HEK293T (cell line): ENCODE measurements around the gene PLEKHA5.

Source experiments
- CTCF ChIA-PET: fragments of 350-600 bp; formaldehyde crosslinking; extraction: SDS; loops from one replicate; lab custom pipeline; 2021; ENCODE audit warnings: antibody characterized with exemption, inconsistent platforms; lab: Yijun Ruan, JAX
- POLR2A ChIA-PET: fragments of 350-600 bp; formaldehyde crosslinking; extraction: SDS; loops from one replicate; lab custom pipeline; 2020; ENCODE audit warnings: antibody characterized with exemption, inconsistent platforms; lab: Yijun Ruan, JAX
- DNase-seq: peaks from one replicate; pipeline ENCODE4 v3.0.0; 2012; ENCODE audit warnings: mixed read lengths; ENCODE audit errors: extremely low spot score
- ARNT ChIP-seq: fragments of 450-650 bp; IDR thresholded peaks from 2 replicates; pipeline ENCODE4 v1.6.1; 2017; ENCODE audit warnings: mild to moderate bottlenecking
- BHLHE40 ChIP-seq: fragments of 450-650 bp; IDR thresholded peaks from 2 replicates; pipeline ENCODE4 v1.6.1; 2016; ENCODE audit warnings: mild to moderate bottlenecking, moderate library complexity, borderline replicate concordance
- CTBP1 ChIP-seq: fragments of 450-650 bp; IDR thresholded peaks from 2 replicates; pipeline ENCODE4 v1.6.1; 2016; ENCODE audit warnings: borderline replicate concordance
- ELF4 ChIP-seq: fragments of 450-650 bp; IDR thresholded peaks from 2 replicates; pipeline ENCODE4 v1.6.1; 2017; ENCODE audit warnings: antibody characterized with exemption
- FOXA1 ChIP-seq: fragments of 450-650 bp; IDR thresholded peaks from 2 replicates; pipeline ENCODE4 v1.6.1; 2016; ENCODE audit warnings: mild to moderate bottlenecking
- FOXK2 ChIP-seq: fragments of 450-650 bp; IDR thresholded peaks from 2 replicates; pipeline ENCODE4 v1.6.1; 2016; ENCODE audit warnings: mild to moderate bottlenecking
- FOXM1 ChIP-seq: fragments of 450-650 bp; IDR thresholded peaks from 2 replicates; pipeline ENCODE4 v1.6.1; 2017; ENCODE audit warnings: mild to moderate bottlenecking, borderline replicate concordance
- HDGF ChIP-seq: fragments of 450-650 bp; IDR thresholded peaks from 2 replicates; pipeline ENCODE4 v1.6.1; 2017; ENCODE audit warnings: antibody characterized with exemption, borderline replicate concordance
- L3MBTL2 ChIP-seq: fragments of 450-650 bp; conservative IDR thresholded peaks from 2 replicates; pipeline ENCODE4 v1.6.1; 2016; ENCODE audit warnings: mild to moderate bottlenecking
- LEF1 ChIP-seq: fragments of 450-650 bp; IDR thresholded peaks from 2 replicates; pipeline ENCODE4 v1.6.1; 2017; ENCODE audit warnings: mild to moderate bottlenecking, borderline replicate concordance
- NFRKB ChIP-seq: fragments of 450-650 bp; IDR thresholded peaks from 2 replicates; pipeline ENCODE4 v1.6.1; 2016; ENCODE audit warnings: mild to moderate bottlenecking, moderate library complexity
- PKNOX1 ChIP-seq: fragments of 450-650 bp; IDR thresholded peaks from 2 replicates; pipeline ENCODE4 v1.6.1; 2016
- SP1 ChIP-seq: fragments of 450-650 bp; IDR thresholded peaks from 2 replicates; pipeline ENCODE4 v1.6.1; 2017
- SUZ12 ChIP-seq: fragments of 450-650 bp; IDR thresholded peaks from 2 replicates; pipeline ENCODE4 v1.6.1; 2016; ENCODE audit warnings: mild to moderate bottlenecking
- TARDBP ChIP-seq: fragments of 450-650 bp; IDR thresholded peaks from 2 replicates; pipeline ENCODE4 v1.6.1; 2016
- ZNF384 ChIP-seq: fragments of 450-650 bp; IDR thresholded peaks from 2 replicates; pipeline ENCODE4 v1.6.1; 2016

The PLEKHA5 gene

DNA sequence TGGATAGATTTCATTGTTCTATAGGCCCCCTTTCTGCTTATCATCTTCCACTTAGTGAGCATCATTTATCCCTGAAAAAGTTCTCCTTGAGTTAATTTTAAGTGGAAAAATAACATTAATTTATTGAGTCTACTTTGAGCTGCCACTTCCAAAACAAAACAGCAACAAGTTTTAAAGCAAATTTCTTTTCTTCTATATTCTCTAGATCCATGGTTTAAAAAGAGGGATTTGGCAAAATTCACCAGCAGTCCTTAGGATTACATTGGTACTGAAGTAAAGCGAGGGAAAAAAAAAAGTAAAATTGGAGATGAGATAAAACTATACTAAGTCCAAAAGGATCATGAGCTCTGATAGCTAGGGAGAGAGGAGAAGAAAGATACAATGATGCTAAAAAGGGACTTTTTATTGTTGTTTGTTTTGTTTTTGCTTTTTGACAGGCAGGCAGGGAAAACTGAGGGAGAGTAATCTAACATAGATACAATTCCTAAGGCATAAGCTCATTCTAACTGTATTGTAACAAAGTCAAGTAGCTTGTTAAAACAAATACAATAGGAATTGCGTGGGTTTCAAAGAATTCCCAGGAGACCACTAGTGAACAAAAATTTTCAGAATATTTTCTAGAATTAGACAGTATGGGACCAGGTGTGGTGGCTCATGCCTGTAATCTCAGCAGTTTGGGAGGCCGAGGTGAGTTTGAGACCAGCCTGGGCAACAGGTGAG lies 19.2 kb upstream of the PLEKHA5 start:
- ChIA-PET CTCF (no interaction called here), POLR2A (no interaction called here)
- no peak for DNase-seq
- TF ChIP-seq LEF1, result no peak
- TF ChIP-seq TARDBP, result no peak
- TF ChIP-seq NFRKB, result no peak
- TF ChIP-seq BHLHE40, result no peak
- no peak for TF ChIP-seq CTBP1
- TF ChIP-seq PKNOX1, result no peak
- TF ChIP-seq L3MBTL2, result no peak
- TF ChIP-seq SP1, result no peak
- TF ChIP-seq HDGF, result no peak
- TF ChIP-seq ZNF384, result no peak
- TF ChIP-seq ELF4, result no peak
- no peak for TF ChIP-seq FOXA1
- no peak for TF ChIP-seq FOXM1
- TF ChIP-seq FOXK2, result no peak
- TF ChIP-seq ARNT, result no peak
- no peak for TF ChIP-seq SUZ12

- CTCF ChIA-PET, result no interaction called here
- TF ChIP-seq FOXM1, result no peak
- no peak for TF ChIP-seq HDGF
- TF ChIP-seq CTBP1, result no peak
- no peak for TF ChIP-seq LEF1
- no peak for TF ChIP-seq FOXA1
- TF ChIP-seq PKNOX1, result no peak
- TF ChIP-seq BHLHE40, result no peak
- no peak for TF ChIP-seq SUZ12
- no peak for TF ChIP-seq ELF4
- no peak for TF ChIP-seq SP1
- no peak for TF ChIP-seq TARDBP
- TF ChIP-seq FOXK2, result no peak
- no peak for TF ChIP-seq ZNF384
- TF ChIP-seq NFRKB, result no peak
- TF ChIP-seq L3MBTL2, result no peak
- TF ChIP-seq ARNT, result no peak
- no peak for DNase-seq
- POLR2A ChIA-PET, result no interaction called here
These were observed 16.1 kb upstream of the PLEKHA5 start for GRCh38 chr12:19113464-19113863.

GRCh38 chr12:19115285-19115684 lies 14.2 kb upstream of the PLEKHA5 start:
- no peak for DNase-seq
- ChIA-PET POLR2A (no interaction called here), CTCF (no interaction called here)
- TF ChIP-seq ELF4 (no peak), BHLHE40 (no peak), ARNT (no peak), HDGF (no peak), L3MBTL2 (no peak), SUZ12 (no peak), TARDBP (no peak), PKNOX1 (no peak), SP1 (no peak), FOXK2 (no peak), NFRKB (no peak)

GRCh38 chr12:19119440-19119839 lies 10.1 kb upstream of the PLEKHA5 start:
- ChIA-PET CTCF (no interaction called here), POLR2A (no interaction called here)
- no peak for TF ChIP-seq LEF1
- no peak for TF ChIP-seq SP1
- no peak for TF ChIP-seq BHLHE40
- TF ChIP-seq PKNOX1, result no peak
- TF ChIP-seq NFRKB, result no peak
- TF ChIP-seq TARDBP, result no peak
- no peak for TF ChIP-seq ELF4
- no peak for TF ChIP-seq FOXK2
- TF ChIP-seq HDGF, result no peak
- TF ChIP-seq FOXM1, result no peak
- TF ChIP-seq SUZ12, result no peak
- no peak for TF ChIP-seq ZNF384
- TF ChIP-seq FOXA1, result no peak
- no peak for TF ChIP-seq L3MBTL2
- no peak for TF ChIP-seq ARNT
- no peak for TF ChIP-seq CTBP1
- DNase-seq, result no peak

GRCh38 chr12:19120795-19121194 lies 8.7 kb upstream of the PLEKHA5 start:
- ChIA-PET POLR2A (no interaction called here), CTCF (no interaction called here)
- DNase-seq, result no peak
- TF ChIP-seq HDGF (no peak), FOXA1 (no peak), FOXM1 (no peak), L3MBTL2 (no peak), ARNT (no peak), FOXK2 (no peak), TARDBP (no peak), SUZ12 (no peak), BHLHE40 (no peak), ZNF384 (no peak), ELF4 (no peak), SP1 (no peak), NFRKB (no peak)
